Keratinocyte (primary cell): Measurements from ENCODE around the gene EPHB1.

Experiments used
- EZH2 ChIP-seq: IDR thresholded peaks from one replicate; pipeline ENCODE4 v1.6.1; 2012; ENCODE audit warnings: inconsistent platforms, mild to moderate bottlenecking, low read length, moderate library complexity
- TF ChIP-seq, protein P1 (sequence below), 3 experiments: IDR thresholded peaks in 1 of 3; conservative IDR thresholded peaks in 1 of 3; optimal IDR thresholded peaks in 1 of 3; 2 replicates in 2 of 3; 3 replicates in 1 of 3; pipeline versions ENCODE3 to v1.5.1; 2011; ENCODE audit warnings: low read length in 3 of 3, mild to moderate bottlenecking in 3 of 3, moderate library complexity in 2 of 3, control low read depth in 1 of 3, inconsistent platforms in 1 of 3; ENCODE audit not compliant: insufficient read depth in 2 of 3; ENCODE audit errors: extremely low read depth in 1 of 3

GRCh38 chr3:134956395-134956794 lies 161.3 kb downstream of the EPHB1 start:
- TF ChIP-seq, protein P1, sequence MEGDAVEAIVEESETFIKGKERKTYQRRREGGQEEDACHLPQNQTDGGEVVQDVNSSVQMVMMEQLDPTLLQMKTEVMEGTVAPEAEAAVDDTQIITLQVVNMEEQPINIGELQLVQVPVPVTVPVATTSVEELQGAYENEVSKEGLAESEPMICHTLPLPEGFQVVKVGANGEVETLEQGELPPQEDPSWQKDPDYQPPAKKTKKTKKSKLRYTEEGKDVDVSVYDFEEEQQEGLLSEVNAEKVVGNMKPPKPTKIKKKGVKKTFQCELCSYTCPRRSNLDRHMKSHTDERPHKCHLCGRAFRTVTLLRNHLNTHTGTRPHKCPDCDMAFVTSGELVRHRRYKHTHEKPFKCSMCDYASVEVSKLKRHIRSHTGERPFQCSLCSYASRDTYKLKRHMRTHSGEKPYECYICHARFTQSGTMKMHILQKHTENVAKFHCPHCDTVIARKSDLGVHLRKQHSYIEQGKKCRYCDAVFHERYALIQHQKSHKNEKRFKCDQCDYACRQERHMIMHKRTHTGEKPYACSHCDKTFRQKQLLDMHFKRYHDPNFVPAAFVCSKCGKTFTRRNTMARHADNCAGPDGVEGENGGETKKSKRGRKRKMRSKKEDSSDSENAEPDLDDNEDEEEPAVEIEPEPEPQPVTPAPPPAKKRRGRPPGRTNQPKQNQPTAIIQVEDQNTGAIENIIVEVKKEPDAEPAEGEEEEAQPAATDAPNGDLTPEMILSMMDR (optimal IDR thresholded peaks at IDR 0.05 in 1 of 3, IDR thresholded peaks at IDR 0.05 in 1 of 3, conservative IDR thresholded peaks at IDR 0.05 in 1 of 3; ENCODE audit: extremely low read depth in 1 of 3, insufficient read depth in 2 of 3, low read length in 3 of 3), result no peak
- TF ChIP-seq EZH2, result no peak
